ENCODE data around the gene PXT1.

The PXT1 gene

GRCh38 chr6:36442671-36443470 is at the start of gene PXT1, which contains the start of gene KCTD20 (continued):
- TF ChIP-seq ZNF560 (tag by site-specific recombination; IDR thresholded peaks at IDR 0.05; ENCODE audit: borderline replicate concordance): no peak
- peak; percentile 47 for TF ChIP-seq ZXDB (tag by site-specific recombination; IDR thresholded peaks at IDR 0.05)
- peak; percentile 65; the same call in 1 of the 2 replicates for TF ChIP-seq KLF8 (tag by site-specific recombination; IDR thresholded peaks at IDR 0.05)
- TF ChIP-seq ZBTB7A (tag by site-specific recombination; IDR thresholded peaks at IDR 0.05; ENCODE audit: low read depth): peak; percentile 19; the same call in 1 of the 2 replicates
- no peak for TF ChIP-seq HOXA7 (CRISPR knock-in tag; IDR thresholded peaks at IDR 0.05; ENCODE audit: borderline replicate concordance)
- peak; percentile 74; the same call in 1 of the 2 replicates for TF ChIP-seq ZNF561 (tag by site-specific recombination; IDR thresholded peaks at IDR 0.05; ENCODE audit: borderline replicate concordance)
- TF ChIP-seq SALL2 (tag by site-specific recombination; IDR thresholded peaks at IDR 0.05; ENCODE audit: borderline replicate concordance): no peak
- TF ChIP-seq, protein P1, sequence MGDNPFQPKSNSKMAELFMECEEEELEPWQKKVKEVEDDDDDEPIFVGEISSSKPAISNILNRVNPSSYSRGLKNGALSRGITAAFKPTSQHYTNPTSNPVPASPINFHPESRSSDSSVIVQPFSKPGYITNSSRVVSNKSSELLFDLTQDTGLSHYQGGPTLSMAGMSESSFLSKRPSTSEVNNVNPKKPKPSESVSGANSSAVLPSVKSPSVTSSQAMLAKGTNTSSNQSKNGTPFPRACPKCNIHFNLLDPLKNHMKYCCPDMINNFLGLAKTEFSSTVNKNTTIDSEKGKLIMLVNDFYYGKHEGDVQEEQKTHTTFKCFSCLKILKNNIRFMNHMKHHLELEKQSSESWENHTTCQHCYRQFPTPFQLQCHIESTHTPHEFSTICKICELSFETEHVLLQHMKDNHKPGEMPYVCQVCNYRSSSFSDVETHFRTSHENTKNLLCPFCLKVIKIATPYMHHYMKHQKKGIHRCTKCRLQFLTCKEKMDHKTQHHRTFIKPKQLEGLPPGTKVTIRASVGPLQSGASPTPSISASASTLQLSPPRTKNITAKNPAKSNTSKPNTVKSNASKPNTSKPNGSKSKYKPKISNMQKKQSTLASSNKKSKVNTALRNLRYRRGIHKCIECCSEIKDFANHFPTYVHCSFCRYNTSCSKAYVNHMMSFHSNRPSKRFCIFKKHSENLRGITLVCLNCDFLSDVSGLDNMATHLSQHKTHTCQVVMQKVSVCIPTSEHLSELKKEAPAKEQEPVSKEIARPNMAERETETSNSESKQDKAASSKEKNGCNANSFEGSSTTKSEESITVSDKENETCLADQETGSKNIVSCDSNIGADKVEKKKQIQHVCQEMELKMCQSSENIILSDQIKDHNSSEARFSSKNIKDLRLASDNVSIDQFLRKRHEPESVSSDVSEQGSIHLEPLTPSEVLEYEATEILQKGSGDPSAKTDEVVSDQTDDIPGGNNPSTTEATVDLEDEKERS (tag by site-specific recombination; IDR thresholded peaks at IDR 0.05): no peak
- TF ChIP-seq ZNF626 (tag by site-specific recombination; IDR thresholded peaks at IDR 0.05): peak; percentile 33; the same call in 1 of the 2 replicates
- TF ChIP-seq ZNF580 (tag by site-specific recombination; IDR thresholded peaks at IDR 0.05): no peak
- TF ChIP-seq SCRT2 (tag by site-specific recombination; IDR thresholded peaks at IDR 0.05): peak; percentile 54; the same call in 1 of the 2 replicates
- no peak for TF ChIP-seq REPIN1 (tag by site-specific recombination; IDR thresholded peaks at IDR 0.05; ENCODE audit: low read depth)
- peak; percentile 99 for TF ChIP-seq ZNF341 (tag by site-specific recombination; IDR thresholded peaks at IDR 0.05; ENCODE audit: low read depth)
- TF ChIP-seq GLIS2 (tag by site-specific recombination; IDR thresholded peaks at IDR 0.05): peak; percentile 78
- TF ChIP-seq ZNF214 (tag by site-specific recombination; IDR thresholded peaks at IDR 0.05; ENCODE audit: borderline replicate concordance): no peak
- TF ChIP-seq, protein P2, sequence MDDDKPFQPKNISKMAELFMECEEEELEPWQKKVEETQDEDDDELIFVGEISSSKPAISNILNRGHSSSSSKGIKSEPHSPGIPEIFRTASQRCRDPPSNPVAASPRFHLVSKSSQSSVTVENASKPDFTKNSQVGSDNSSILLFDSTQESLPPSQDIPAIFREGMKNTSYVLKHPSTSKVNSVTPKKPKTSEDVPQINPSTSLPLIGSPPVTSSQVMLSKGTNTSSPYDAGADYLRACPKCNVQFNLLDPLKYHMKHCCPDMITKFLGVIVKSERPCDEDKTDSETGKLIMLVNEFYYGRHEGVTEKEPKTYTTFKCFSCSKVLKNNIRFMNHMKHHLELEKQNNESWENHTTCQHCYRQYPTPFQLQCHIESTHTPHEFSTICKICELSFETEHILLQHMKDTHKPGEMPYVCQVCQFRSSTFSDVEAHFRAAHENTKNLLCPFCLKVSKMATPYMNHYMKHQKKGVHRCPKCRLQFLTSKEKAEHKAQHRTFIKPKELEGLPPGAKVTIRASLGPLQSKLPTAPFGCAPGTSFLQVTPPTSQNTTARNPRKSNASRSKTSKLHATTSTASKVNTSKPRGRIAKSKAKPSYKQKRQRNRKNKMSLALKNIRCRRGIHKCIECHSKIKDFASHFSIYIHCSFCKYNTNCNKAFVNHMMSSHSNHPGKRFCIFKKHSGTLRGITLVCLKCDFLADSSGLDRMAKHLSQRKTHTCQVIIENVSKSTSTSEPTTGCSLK (tag by site-specific recombination; IDR thresholded peaks at IDR 0.05): no peak
- no peak for TF ChIP-seq ZSCAN18 (tag by site-specific recombination; IDR thresholded peaks at IDR 0.05)
- TF ChIP-seq SP3 (tag by site-specific recombination; IDR thresholded peaks at IDR 0.05): peak; percentile 27; the same call in 1 of the 2 replicates
- no peak for TF ChIP-seq ZNF610 (tag by site-specific recombination; IDR thresholded peaks at IDR 0.05; ENCODE audit: borderline replicate concordance)
- TF ChIP-seq, protein P3, sequence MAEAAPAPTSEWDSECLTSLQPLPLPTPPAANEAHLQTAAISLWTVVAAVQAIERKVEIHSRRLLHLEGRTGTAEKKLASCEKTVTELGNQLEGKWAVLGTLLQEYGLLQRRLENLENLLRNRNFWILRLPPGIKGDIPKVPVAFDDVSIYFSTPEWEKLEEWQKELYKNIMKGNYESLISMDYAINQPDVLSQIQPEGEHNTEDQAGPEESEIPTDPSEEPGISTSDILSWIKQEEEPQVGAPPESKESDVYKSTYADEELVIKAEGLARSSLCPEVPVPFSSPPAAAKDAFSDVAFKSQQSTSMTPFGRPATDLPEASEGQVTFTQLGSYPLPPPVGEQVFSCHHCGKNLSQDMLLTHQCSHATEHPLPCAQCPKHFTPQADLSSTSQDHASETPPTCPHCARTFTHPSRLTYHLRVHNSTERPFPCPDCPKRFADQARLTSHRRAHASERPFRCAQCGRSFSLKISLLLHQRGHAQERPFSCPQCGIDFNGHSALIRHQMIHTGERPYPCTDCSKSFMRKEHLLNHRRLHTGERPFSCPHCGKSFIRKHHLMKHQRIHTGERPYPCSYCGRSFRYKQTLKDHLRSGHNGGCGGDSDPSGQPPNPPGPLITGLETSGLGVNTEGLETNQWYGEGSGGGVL (tag by site-specific recombination; IDR thresholded peaks at IDR 0.05): peak; percentile 47; the same call in 1 of the 2 replicates
- TF ChIP-seq ZNF791 (tag by site-specific recombination; IDR thresholded peaks at IDR 0.05): no peak
- TF ChIP-seq, protein P4, sequence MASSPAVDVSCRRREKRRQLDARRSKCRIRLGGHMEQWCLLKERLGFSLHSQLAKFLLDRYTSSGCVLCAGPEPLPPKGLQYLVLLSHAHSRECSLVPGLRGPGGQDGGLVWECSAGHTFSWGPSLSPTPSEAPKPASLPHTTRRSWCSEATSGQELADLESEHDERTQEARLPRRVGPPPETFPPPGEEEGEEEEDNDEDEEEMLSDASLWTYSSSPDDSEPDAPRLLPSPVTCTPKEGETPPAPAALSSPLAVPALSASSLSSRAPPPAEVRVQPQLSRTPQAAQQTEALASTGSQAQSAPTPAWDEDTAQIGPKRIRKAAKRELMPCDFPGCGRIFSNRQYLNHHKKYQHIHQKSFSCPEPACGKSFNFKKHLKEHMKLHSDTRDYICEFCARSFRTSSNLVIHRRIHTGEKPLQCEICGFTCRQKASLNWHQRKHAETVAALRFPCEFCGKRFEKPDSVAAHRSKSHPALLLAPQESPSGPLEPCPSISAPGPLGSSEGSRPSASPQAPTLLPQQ (tag by site-specific recombination; IDR thresholded peaks at IDR 0.05): peak; percentile 74; the same call in 1 of the 2 replicates
- TF ChIP-seq ZNF394 (tag by site-specific recombination; IDR thresholded peaks at IDR 0.05; ENCODE audit: borderline replicate concordance): no peak; the same call in 1 of the 2 replicates
- TF ChIP-seq HOXC10 (CRISPR knock-in tag; IDR thresholded peaks at IDR 0.05): 0 out of 2 replicates have a peak, but pooled peaks have one; percentile 66
- peak; percentile 53; the same call in 1 of the 2 replicates for TF ChIP-seq ZNF843 (tag by site-specific recombination; IDR thresholded peaks at IDR 0.05)

All from HEK293 (cell line).